ENCODE results near the gene EYA3. TPM values are rescaled to one million over a fixed set of nuclear protein-coding genes. Genes with fewer than 3 reads are reported as not detected.

The EYA3 gene
- total RNA-seq, 1 donor from 2014 or later = 20.7 TPM

DNA sequence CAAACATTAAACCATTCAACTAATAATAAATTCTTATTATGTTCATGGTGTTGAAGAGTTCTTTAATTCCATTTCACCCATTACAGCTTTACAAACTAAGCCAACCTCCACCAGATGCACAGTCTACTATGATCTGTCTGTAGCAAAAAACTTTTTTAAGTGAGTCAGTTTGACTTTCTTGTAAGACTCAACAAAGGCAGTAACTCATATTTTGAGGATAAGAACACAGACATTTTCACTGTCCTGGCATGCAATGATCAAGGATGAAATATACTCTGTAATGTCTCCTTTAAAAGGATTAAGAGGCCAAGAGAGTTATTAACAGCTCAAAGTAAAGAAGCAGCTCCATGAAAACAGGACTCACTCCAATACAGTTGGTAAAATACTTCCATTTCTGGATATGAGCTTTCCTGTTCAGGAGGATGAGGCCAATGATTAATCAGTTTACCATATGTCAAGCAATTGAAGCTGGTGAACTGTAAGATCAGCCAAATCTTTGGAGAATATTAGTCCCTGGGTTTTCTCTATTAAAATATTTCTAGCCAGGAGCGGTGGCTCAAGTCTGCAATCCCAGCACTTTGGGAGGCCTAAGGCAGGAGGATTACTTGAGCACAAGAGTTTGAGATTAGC, 108.1 kb downstream of the EYA3 start:
- H3K27me3 Mint-ChIP-seq (ENCODE audit: unreplicated experiment) = no peaks in the 10 kb centered on the region
- H3K9me3 Mint-ChIP-seq (ENCODE audit: unreplicated experiment) = no peaks in the 10 kb centered on the region
- H3K27ac Mint-ChIP-seq (ENCODE audit: unreplicated experiment) = peak overlapping the region; percentile 32
- TF ChIP-seq, protein P1, sequence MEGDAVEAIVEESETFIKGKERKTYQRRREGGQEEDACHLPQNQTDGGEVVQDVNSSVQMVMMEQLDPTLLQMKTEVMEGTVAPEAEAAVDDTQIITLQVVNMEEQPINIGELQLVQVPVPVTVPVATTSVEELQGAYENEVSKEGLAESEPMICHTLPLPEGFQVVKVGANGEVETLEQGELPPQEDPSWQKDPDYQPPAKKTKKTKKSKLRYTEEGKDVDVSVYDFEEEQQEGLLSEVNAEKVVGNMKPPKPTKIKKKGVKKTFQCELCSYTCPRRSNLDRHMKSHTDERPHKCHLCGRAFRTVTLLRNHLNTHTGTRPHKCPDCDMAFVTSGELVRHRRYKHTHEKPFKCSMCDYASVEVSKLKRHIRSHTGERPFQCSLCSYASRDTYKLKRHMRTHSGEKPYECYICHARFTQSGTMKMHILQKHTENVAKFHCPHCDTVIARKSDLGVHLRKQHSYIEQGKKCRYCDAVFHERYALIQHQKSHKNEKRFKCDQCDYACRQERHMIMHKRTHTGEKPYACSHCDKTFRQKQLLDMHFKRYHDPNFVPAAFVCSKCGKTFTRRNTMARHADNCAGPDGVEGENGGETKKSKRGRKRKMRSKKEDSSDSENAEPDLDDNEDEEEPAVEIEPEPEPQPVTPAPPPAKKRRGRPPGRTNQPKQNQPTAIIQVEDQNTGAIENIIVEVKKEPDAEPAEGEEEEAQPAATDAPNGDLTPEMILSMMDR (IDR thresholded peaks at IDR 0.05; ENCODE audit: unreplicated experiment) = no peak
- H3K4me3 Mint-ChIP-seq (ENCODE audit: unreplicated experiment) = no peak overlapping the region
- DNase-seq (ENCODE audit: low spot score) = no peak
- no peaks in the 10 kb centered on the region for H3K4me1 Mint-ChIP-seq (ENCODE audit: unreplicated experiment)
- peaks cover 4% of the 10 kb centered on the region for H3K36me3 Mint-ChIP-seq (ENCODE audit: low read depth, unreplicated experiment)

DNA sequence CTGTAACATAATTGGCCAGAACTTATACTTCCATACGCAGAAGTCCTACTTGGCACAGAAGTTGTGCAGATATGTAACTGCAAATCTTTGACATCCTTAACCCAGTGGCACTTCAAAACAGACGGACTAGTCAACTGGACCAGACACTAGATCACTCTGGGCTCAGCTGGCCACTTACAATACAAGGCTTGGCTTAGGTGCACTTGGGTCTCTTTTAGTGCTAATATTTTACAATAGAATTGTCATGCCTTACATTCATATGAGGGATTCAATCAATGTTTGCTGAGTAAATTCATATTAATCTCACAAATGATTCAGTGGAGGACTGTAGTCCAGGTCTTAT, 108.6 kb downstream of the EYA3 start:
- TF ChIP-seq, protein P1 (IDR thresholded peaks at IDR 0.05; ENCODE audit: unreplicated experiment) = no peak
- no peaks in the 10 kb centered on the region for H3K4me1 Mint-ChIP-seq (ENCODE audit: unreplicated experiment)
- peaks cover 4% of the 10 kb centered on the region for H3K36me3 Mint-ChIP-seq (ENCODE audit: low read depth, unreplicated experiment)
- DNase-seq (ENCODE audit: low spot score) = no peak
- H3K9me3 Mint-ChIP-seq (ENCODE audit: unreplicated experiment) = no peaks in the 10 kb centered on the region
- no peaks in the 10 kb centered on the region for H3K27me3 Mint-ChIP-seq (ENCODE audit: unreplicated experiment)
- no peak overlapping the region for H3K4me3 Mint-ChIP-seq (ENCODE audit: unreplicated experiment)
- no peak overlapping the region for H3K27ac Mint-ChIP-seq (ENCODE audit: unreplicated experiment)

DNA sequence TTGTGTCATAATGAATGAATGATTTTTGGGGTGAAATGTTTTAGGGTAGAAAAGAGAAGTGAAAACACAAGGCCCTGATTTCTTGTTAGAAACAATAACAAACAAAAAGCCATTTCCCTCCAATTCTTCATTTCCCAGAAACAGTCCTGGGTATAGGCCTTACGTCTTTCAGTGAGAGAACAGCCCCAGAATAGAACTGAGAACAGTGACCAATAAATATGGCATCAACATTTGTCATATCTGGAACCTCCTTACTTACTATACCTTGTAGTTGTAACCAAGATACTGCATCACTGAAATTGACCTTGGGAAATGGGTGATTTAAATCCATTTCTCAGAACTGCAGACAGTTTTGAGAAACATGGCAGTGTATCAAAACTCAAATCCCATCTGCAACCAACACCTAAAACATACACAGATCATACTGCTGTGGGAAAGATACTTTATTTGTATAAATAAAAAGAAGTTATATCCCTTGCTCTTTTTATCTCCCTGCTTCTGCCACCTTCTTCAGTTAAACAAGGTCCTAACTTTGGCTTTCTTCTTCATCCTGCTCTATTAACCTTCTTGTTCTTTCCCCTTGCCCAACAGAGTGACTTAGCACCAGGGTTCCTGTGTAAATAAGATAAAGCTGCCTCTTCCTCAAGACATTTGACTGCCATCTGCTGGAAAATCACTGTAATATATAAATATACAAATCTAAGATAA, 109.1 kb downstream of the EYA3 start:
- TF ChIP-seq, protein P1 (IDR thresholded peaks at IDR 0.05; ENCODE audit: unreplicated experiment) = peak; percentile 33
- Mint-ChIP-seq H3K36me3 (ENCODE audit: low read depth, unreplicated experiment) (peaks cover 4% of the 10 kb centered on the region), H3K27ac (ENCODE audit: unreplicated experiment) (no peak overlapping the region), H3K4me1 (ENCODE audit: unreplicated experiment) (no peaks in the 10 kb centered on the region), H3K9me3 (ENCODE audit: unreplicated experiment) (no peaks in the 10 kb centered on the region), H3K4me3 (ENCODE audit: unreplicated experiment) (no peak overlapping the region), H3K27me3 (ENCODE audit: unreplicated experiment) (no peaks in the 10 kb centered on the region)
- DNase-seq (ENCODE audit: low spot score) = no peak

DNA sequence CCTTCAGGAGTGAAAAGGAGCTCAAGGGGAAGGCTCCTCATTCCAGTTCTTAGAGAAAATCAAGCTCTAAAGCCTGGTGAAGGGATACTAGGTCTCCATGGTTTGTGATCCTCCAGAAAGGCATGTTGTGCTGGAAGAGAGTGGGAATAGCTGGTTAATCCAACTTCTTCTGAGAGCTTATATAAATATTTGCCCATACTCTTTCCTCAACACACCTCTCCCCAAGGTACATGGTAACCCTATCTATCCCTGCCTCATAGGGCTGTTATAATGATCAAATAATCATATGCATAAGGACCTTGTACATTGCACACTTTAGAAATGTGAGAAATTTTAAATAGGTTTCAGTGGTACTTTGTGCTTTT, 114.0 kb downstream of the EYA3 start:
- Mint-ChIP-seq H3K9me3 (ENCODE audit: unreplicated experiment) (no peaks in the 10 kb centered on the region), H3K36me3 (ENCODE audit: low read depth, unreplicated experiment) (peaks cover 4% of the 10 kb centered on the region), H3K27me3 (ENCODE audit: unreplicated experiment) (no peaks in the 10 kb centered on the region), H3K27ac (ENCODE audit: unreplicated experiment) (no peak overlapping the region), H3K4me3 (ENCODE audit: unreplicated experiment) (no peak overlapping the region), H3K4me1 (ENCODE audit: unreplicated experiment) (no peaks in the 10 kb centered on the region)
- TF ChIP-seq, protein P1 (IDR thresholded peaks at IDR 0.05; ENCODE audit: unreplicated experiment) = no peak
- DNase-seq (ENCODE audit: low spot score) = no peak

DNA sequence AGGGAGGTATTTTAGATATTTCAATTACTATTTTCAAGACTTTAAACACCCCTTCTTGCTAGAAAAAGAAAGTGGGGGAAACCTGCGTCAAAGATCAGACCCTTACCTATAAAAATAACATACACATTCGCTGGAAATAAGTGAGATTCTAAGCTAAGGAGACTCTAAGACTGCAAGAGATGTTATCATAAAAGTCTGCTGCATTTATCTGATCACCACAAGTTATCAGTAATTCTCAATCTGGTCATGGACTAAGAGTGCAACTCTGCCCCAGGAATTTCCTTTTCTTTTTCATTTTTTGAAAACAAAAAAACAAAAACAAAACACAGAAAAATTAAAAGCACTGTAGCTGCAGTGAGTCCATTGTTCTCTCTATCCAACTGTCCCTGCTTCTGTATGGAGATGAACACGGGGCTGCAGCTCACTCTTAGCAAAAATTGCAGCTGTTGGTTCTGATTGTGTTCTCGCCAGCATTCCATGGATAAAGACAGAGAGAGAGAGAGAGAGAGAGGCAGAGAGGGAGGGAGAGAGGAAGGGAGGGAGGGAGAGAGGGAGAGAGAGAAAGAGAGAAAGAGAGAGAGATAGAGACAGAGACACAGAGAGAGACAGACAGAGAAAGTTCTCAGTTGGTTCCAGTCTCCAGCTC, 114.5 kb downstream of the EYA3 start:
- peaks cover 4% of the 10 kb centered on the region for H3K36me3 Mint-ChIP-seq (ENCODE audit: low read depth, unreplicated experiment)
- H3K4me3 Mint-ChIP-seq (ENCODE audit: unreplicated experiment) = no peak overlapping the region
- no peaks in the 10 kb centered on the region for H3K27me3 Mint-ChIP-seq (ENCODE audit: unreplicated experiment)

More for the DNA sequence above, 114.5 kb downstream of the EYA3 start:
- no peak for DNase-seq (ENCODE audit: low spot score)
- TF ChIP-seq, protein P1 (IDR thresholded peaks at IDR 0.05; ENCODE audit: unreplicated experiment) = no peak
- Mint-ChIP-seq H3K4me1 (ENCODE audit: unreplicated experiment) (no peaks in the 10 kb centered on the region), H3K27ac (ENCODE audit: unreplicated experiment) (peak overlapping the region; percentile 24), H3K9me3 (ENCODE audit: unreplicated experiment) (no peaks in the 10 kb centered on the region)

All from endothelial cell (in vitro differentiated cells).